Esophagus squamous epithelium (tissue), 5 donors: ENCODE measurements around the gene ZNF474. TPM values are rescaled to one million over a fixed set of nuclear protein-coding genes. Genes with fewer than 3 reads are reported as not detected.

Source experiments
- DNase-seq: peaks from one replicate; lab custom pipeline; 2025; lab: John Stamatoyannopoulos, UW
- H3K27ac ChIP-seq, 4 donors: fragments of 200-600 bp; sonication (generic); one replicate each; pipeline ENCODE4 v1.5.1; 2016 to 2019; ENCODE audit warnings: mild to moderate bottlenecking in 1 of 4
- H3K27me3 ChIP-seq, 4 donors: fragments of 200-600 bp; sonication (generic); 1 replicate in 3 of 4; 2 replicates in 1 of 4; pipeline versions ENCODE4 v1.5.1 to v1.6.0; 2017 to 2021; ENCODE audit warnings: antibody characterized with exemption in 1 of 4
- H3K36me3 ChIP-seq, 3 donors: fragments of 200-600 bp; sonication (generic); one replicate each; pipeline ENCODE4 v1.5.1; 2016 to 2019
- H3K4me1 ChIP-seq, 3 donors: fragments of 200-600 bp; sonication (generic); one replicate each; pipeline ENCODE4 v1.5.1; 2017 to 2019
- H3K4me3 ChIP-seq, 4 donors: fragments of 200-600 bp; sonication (generic); 1 replicate in 3 of 4; 2 replicates in 1 of 4; pipeline ENCODE4 v1.5.1; 2016 to 2019; ENCODE audit warnings: mild to moderate bottlenecking in 2 of 4, moderate library complexity in 1 of 4
- H3K9me3 ChIP-seq, 3 donors: fragments of 200-600 bp; sonication (generic); one replicate each; pipeline ENCODE4 v1.5.1; 2016 to 2019
- CTCF ChIP-seq, 6 experiments: fragments of 450-650 bp in 4 of 6; fragments of 200-600 bp in 2 of 6; sonication (generic) in 2 of 6; IDR thresholded peaks; one replicate each; pipeline ENCODE4 v1.5.1; 2016 to 2019; ENCODE audit warnings: antibody characterized with exemption in 6 of 6, mild to moderate bottlenecking in 4 of 6, moderate library complexity in 4 of 6
- POLR2A ChIP-seq, 4 donors: fragments of 450-650 bp; IDR thresholded peaks; one replicate each; pipeline ENCODE4 v1.6.1; 2017; ENCODE audit warnings: antibody characterized with exemption in 4 of 4, mild to moderate bottlenecking in 4 of 4, moderate library complexity in 3 of 4
- WGBS, 2 donors: methylation state at CpG; one replicate each; pipeline ENCODE4 v1.1.5; 2018; 5-methylcytosine and 5-hydroxymethylcytosine counted together
- intact Hi-C: fragments of 100-400 bp; cut with DNase I; formaldehyde crosslinking; loops from one replicate; pipeline ENCODE4 v1.15.0; 2022
- total RNA-seq, 4 donors: library from RNA; depleted of rRNA; stranded (reverse); fragments of >200 nt; gene quantifications; one replicate each; pipeline ENCODE4 v1.1.0, GENCODE V29; 2016
- donor health status: DM: yes; HTN: yes; CAD: no.

Gene ZNF474
- total RNA-seq, result under 1 TPM in 2 of 4 donors, not detected in 2; 0.18 to 0.57 TPM

- intact Hi-C loops, result no loop called here
- H3K27me3 ChIP-seq, result no peaks in the 10 kb centered on the region
- peaks cover 0 to 10% (median 0%) of the 10 kb centered on the region in 3 donors for H3K4me1 ChIP-seq
- 17 to 21% methylated on average over 4 of the region's 4 CpGs for WGBS, 2 donors
- peak within 1 kb of the TSS in 1 of 4 donors; percentile 4 for H3K27ac ChIP-seq
- H3K4me3 ChIP-seq, result no peak within 1 kb of the TSS
- no peaks in the 10 kb centered on the region for H3K36me3 ChIP-seq
- H3K9me3 ChIP-seq, result no peaks in the 10 kb centered on the region
- no peak for DNase-seq
- TF ChIP-seq CTCF (IDR thresholded peaks at IDR 0.05), result no peak
- no peak for TF ChIP-seq POLR2A (IDR thresholded peaks at IDR 0.05)
Measured at GRCh38 chr5:122129306-122129705, at the start of gene ZNF474. TSS of gene ZNF474 (plus strand) at chr5:122129546. CDS start at chr5:122151991, 22,445 bp downstream.

GRCh38 chr5:122081541-122081940 is 47.8 kb upstream of the ZNF474 start:
- WGBS, 2 donors, result 82 to 94% methylated on average over 2 of the region's 2 CpGs
- Histone ChIP-seq H3K36me3 (no peaks in the 10 kb centered on the region), H3K4me3 (no peak overlapping the region), H3K4me1 (peaks cover 0 to 24% (median 6%) of the 10 kb centered on the region in 3 donors), H3K9me3 (no peaks in the 10 kb centered on the region), H3K27me3 (peaks cover 0 to 20% (median 0%) of the 10 kb centered on the region in 4 donors), H3K27ac (no peak overlapping the region)
- TF ChIP-seq POLR2A (IDR thresholded peaks at IDR 0.05) (no peak), CTCF (IDR thresholded peaks at IDR 0.05) (no peak)
- no peak for DNase-seq
- intact Hi-C loops, result no loop called here

- intact Hi-C loops, result no loop called here
- DNase-seq, result no peak
- no peak overlapping the region for H3K27ac ChIP-seq
- H3K9me3 ChIP-seq, result no peaks in the 10 kb centered on the region
- WGBS, 2 donors, result 68 to 69% methylated on average over 1 of the region's 1 CpG
- TF ChIP-seq POLR2A (IDR thresholded peaks at IDR 0.05), result no peak
- no peak for TF ChIP-seq CTCF (IDR thresholded peaks at IDR 0.05)
- peaks cover 0 to under 1% (median 0%) of the 10 kb centered on the region in 4 donors for H3K27me3 ChIP-seq
- H3K4me1 ChIP-seq, result peaks cover 0 to 4% (median 4%) of the 10 kb centered on the region in 3 donors
- H3K36me3 ChIP-seq, result no peaks in the 10 kb centered on the region
- H3K4me3 ChIP-seq, result no peak overlapping the region
Measured at GRCh38 chr5:122083535-122083934, 45.8 kb upstream of the ZNF474 start.

GRCh38 chr5:122085041-122085440 is 44.3 kb upstream of the ZNF474 start:
- no peaks in the 10 kb centered on the region for H3K4me1 ChIP-seq
- H3K4me3 ChIP-seq, result no peak overlapping the region
- 68 to 71% methylated on average over 3 of the region's 3 CpGs for WGBS, 2 donors
- TF ChIP-seq POLR2A (IDR thresholded peaks at IDR 0.05) (no peak), CTCF (IDR thresholded peaks at IDR 0.05) (no peak)
- H3K9me3 ChIP-seq, result no peaks in the 10 kb centered on the region
- no peaks in the 10 kb centered on the region for H3K36me3 ChIP-seq
- intact Hi-C loops, result no loop called here
- H3K27me3 ChIP-seq, result no peaks in the 10 kb centered on the region
- DNase-seq, result no peak
- no peak overlapping the region for H3K27ac ChIP-seq

GRCh38 chr5:122089096-122090013 is 40.0 kb upstream of the ZNF474 start:
- no peak for DNase-seq
- Histone ChIP-seq H3K4me1 (no peaks in the 10 kb centered on the region), H3K4me3 (no peak overlapping the region), H3K36me3 (no peaks in the 10 kb centered on the region), H3K27me3 (no peaks in the 10 kb centered on the region), H3K9me3 (no peaks in the 10 kb centered on the region), H3K27ac (no peak overlapping the region)
- TF ChIP-seq CTCF (IDR thresholded peaks at IDR 0.05) (no peak), POLR2A (IDR thresholded peaks at IDR 0.05) (no peak)
- 39 to 68% methylated on average over 2 of the region's 2 CpGs for WGBS, 2 donors
- intact Hi-C loops, result loop anchor here (10.0 kb wide), 2 partner anchors 125 to 325 kb away; partner anchors contain the start of gene SRFBP1
